ENCODE data around the gene GRM1.

Gene GRM1

DNA sequence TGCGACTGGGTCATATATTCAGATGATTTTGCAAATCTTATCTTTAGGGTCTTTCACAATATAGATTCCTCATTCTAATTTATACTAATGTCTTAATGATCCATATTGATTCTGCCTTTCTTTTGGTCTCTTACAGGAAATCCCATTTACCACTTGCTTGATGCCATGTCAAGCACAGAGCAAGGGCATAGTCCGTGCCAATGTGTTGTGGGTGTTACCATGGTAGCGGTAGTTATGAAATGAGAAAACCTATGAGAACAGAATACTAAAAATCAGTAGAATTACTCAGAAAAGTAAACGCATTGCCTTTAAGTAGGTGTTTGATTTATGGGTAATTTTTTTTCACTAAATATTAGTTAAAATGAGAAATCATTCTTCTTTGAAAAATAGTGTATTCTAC lies 360.9 kb downstream of the GRM1 start:
- Histone ChIP-seq H4K8ac (ENCODE audit: low read depth, low read length) (no peak overlapping the region), H3K4me3 (ENCODE audit: low read length) (no peak overlapping the region), H3K27ac (ENCODE audit: low read depth, low read length) (no peak overlapping the region), H3K56ac (ENCODE audit: low read length) (no peak overlapping the region), H3K18ac (ENCODE audit: low read length) (no peak overlapping the region), H3K27me3 (ENCODE audit: insufficient read depth, low read length, poor library complexity) (no peaks in the 10 kb centered on the region), H3K4ac (ENCODE audit: low read depth, low read length) (no peak overlapping the region), H2BK5ac (ENCODE audit: low read length) (no peak overlapping the region), H2AK5ac (ENCODE audit: low read length) (no peak overlapping the region), H2BK15ac (replicated peaks; ENCODE audit: low read depth) (no peak overlapping the region), H3K79me2 (ENCODE audit: control insufficient read depth, insufficient read depth, low read length) (no peaks in the 10 kb centered on the region), H2BK120ac (ENCODE audit: low read depth, low read length) (no peak overlapping the region), H3K36me3 (ENCODE audit: control insufficient read depth, insufficient read depth, low read length) (no peaks in the 10 kb centered on the region), H3K79me1 (ENCODE audit: low read length) (no peaks in the 10 kb centered on the region), H4K5ac (ENCODE audit: low read length) (no peak overlapping the region), H3K9ac (ENCODE audit: low read length) (no peak overlapping the region), H3K4me1 (ENCODE audit: control insufficient read depth, low read depth, low read length) (no peaks in the 10 kb centered on the region), H3K23ac (ENCODE audit: low read length) (no peak overlapping the region), H3K4me2 (ENCODE audit: low read length) (no peak overlapping the region)
- no peak for DNase-seq
- no CpG with 5 or more reads among the region's 4 CpGs for WGBS (ENCODE audit: extremely low coverage, insufficient coverage, low lambda C conversion rate)

DNA sequence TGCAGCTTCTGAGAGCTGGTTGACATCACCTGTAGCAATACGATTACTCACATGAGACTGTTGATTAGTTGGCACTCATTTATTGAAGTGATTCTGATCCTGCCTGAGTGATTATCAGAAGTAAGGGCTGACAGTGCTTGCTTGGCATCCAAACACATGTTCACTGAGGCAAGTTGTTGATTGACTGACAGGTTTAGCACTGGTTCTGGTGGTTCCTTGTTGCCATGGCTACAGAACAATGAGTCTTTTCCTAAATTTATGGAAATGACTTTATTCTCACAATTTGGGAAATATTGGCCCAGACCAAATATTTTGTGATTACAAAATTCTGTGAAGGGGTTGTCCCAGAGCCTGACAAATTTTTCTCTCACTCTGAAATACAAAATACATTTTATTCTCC lies 368.8 kb downstream of the GRM1 start:
- no peaks in the 10 kb centered on the region for H3K79me2 ChIP-seq (ENCODE audit: control insufficient read depth, insufficient read depth, low read length)
- no peak overlapping the region for H3K18ac ChIP-seq (ENCODE audit: low read length)
- no peak for DNase-seq
- no peak overlapping the region for H3K4me2 ChIP-seq (ENCODE audit: low read length)
- H3K56ac ChIP-seq (ENCODE audit: low read length), result no peak overlapping the region
- no peak overlapping the region for H3K9ac ChIP-seq (ENCODE audit: low read length)
- no peak overlapping the region for H3K4me3 ChIP-seq (ENCODE audit: low read length)
- H3K4ac ChIP-seq (ENCODE audit: low read depth, low read length), result no peak overlapping the region
- H2BK120ac ChIP-seq (ENCODE audit: low read depth, low read length), result no peak overlapping the region
- H2BK15ac ChIP-seq (replicated peaks; ENCODE audit: low read depth), result no peak overlapping the region
- H3K79me1 ChIP-seq (ENCODE audit: low read length), result no peaks in the 10 kb centered on the region
- H2BK5ac ChIP-seq (ENCODE audit: low read length), result no peak overlapping the region
- H2AK5ac ChIP-seq (ENCODE audit: low read length), result no peak overlapping the region
- H3K27ac ChIP-seq (ENCODE audit: low read depth, low read length), result no peak overlapping the region
- no peak overlapping the region for H4K8ac ChIP-seq (ENCODE audit: low read depth, low read length)
- WGBS (ENCODE audit: extremely low coverage, insufficient coverage, low lambda C conversion rate), result no CpG with 5 or more reads among the region's 1 CpG
- no peak overlapping the region for H3K23ac ChIP-seq (ENCODE audit: low read length)
- no peaks in the 10 kb centered on the region for H3K4me1 ChIP-seq (ENCODE audit: control insufficient read depth, low read depth, low read length)
- no peaks in the 10 kb centered on the region for H3K36me3 ChIP-seq (ENCODE audit: control insufficient read depth, insufficient read depth, low read length)
- no peak overlapping the region for H4K5ac ChIP-seq (ENCODE audit: low read length)
- H3K27me3 ChIP-seq (ENCODE audit: insufficient read depth, low read length, poor library complexity), result no peaks in the 10 kb centered on the region

DNA sequence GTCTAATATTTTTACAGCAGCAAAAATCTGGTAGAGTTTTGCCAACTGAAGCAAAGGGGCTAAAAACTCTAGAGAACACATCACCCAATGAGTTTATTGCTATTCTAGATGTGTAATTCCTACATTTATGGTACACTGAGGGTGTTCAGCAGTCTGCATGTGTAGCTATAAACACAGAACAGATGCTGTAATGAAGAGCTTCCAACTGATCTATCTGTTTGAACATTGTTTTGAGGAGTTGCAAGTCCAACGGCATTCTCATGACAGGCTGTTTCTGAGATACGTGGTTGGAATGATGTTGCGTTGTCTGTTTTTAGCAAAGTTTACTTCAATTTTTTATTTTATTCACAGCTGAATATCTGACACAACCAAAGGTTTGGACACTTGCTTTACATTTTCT lies 373.6 kb downstream of the GRM1 start:
- DNase-seq, result no peak
- Histone ChIP-seq H3K4ac (ENCODE audit: low read depth, low read length) (no peak overlapping the region), H2BK5ac (ENCODE audit: low read length) (no peak overlapping the region), H2BK15ac (replicated peaks; ENCODE audit: low read depth) (no peak overlapping the region), H3K79me1 (ENCODE audit: low read length) (no peaks in the 10 kb centered on the region), H3K56ac (ENCODE audit: low read length) (no peak overlapping the region), H3K9ac (ENCODE audit: low read length) (no peak overlapping the region), H3K18ac (ENCODE audit: low read length) (no peak overlapping the region), H2BK120ac (ENCODE audit: low read depth, low read length) (no peak overlapping the region), H2AK5ac (ENCODE audit: low read length) (no peak overlapping the region), H3K36me3 (ENCODE audit: control insufficient read depth, insufficient read depth, low read length) (no peaks in the 10 kb centered on the region), H3K27me3 (ENCODE audit: insufficient read depth, low read length, poor library complexity) (no peaks in the 10 kb centered on the region), H3K79me2 (ENCODE audit: control insufficient read depth, insufficient read depth, low read length) (no peaks in the 10 kb centered on the region), H3K27ac (ENCODE audit: low read depth, low read length) (no peak overlapping the region), H3K4me2 (ENCODE audit: low read length) (no peak overlapping the region), H4K8ac (ENCODE audit: low read depth, low read length) (no peak overlapping the region), H4K5ac (ENCODE audit: low read length) (no peak overlapping the region), H3K4me1 (ENCODE audit: control insufficient read depth, low read depth, low read length) (no peaks in the 10 kb centered on the region), H3K4me3 (ENCODE audit: low read length) (no peak overlapping the region), H3K23ac (ENCODE audit: low read length) (no peak overlapping the region)
- WGBS (ENCODE audit: extremely low coverage, insufficient coverage, low lambda C conversion rate), result no CpG with 5 or more reads among the region's 3 CpGs

- Histone ChIP-seq H3K23ac (ENCODE audit: low read length) (no peak overlapping the region), H4K8ac (ENCODE audit: low read depth, low read length) (no peak overlapping the region), H2BK5ac (ENCODE audit: low read length) (no peak overlapping the region), H3K4me2 (ENCODE audit: low read length) (no peak overlapping the region), H2BK15ac (replicated peaks; ENCODE audit: low read depth) (no peak overlapping the region), H3K4me1 (ENCODE audit: control insufficient read depth, low read depth, low read length) (no peaks in the 10 kb centered on the region), H2AK5ac (ENCODE audit: low read length) (no peak overlapping the region), H3K18ac (ENCODE audit: low read length) (no peak overlapping the region), H3K36me3 (ENCODE audit: control insufficient read depth, insufficient read depth, low read length) (no peaks in the 10 kb centered on the region), H3K27me3 (ENCODE audit: insufficient read depth, low read length, poor library complexity) (no peaks in the 10 kb centered on the region), H3K9ac (ENCODE audit: low read length) (no peak overlapping the region), H3K56ac (ENCODE audit: low read length) (no peak overlapping the region), H3K79me1 (ENCODE audit: low read length) (no peaks in the 10 kb centered on the region), H3K79me2 (ENCODE audit: control insufficient read depth, insufficient read depth, low read length) (no peaks in the 10 kb centered on the region), H3K27ac (ENCODE audit: low read depth, low read length) (no peak overlapping the region), H3K4ac (ENCODE audit: low read depth, low read length) (no peak overlapping the region), H2BK120ac (ENCODE audit: low read depth, low read length) (no peak overlapping the region), H3K4me3 (ENCODE audit: low read length) (no peak overlapping the region), H4K5ac (ENCODE audit: low read length) (no peak overlapping the region)
- DNase-seq, result no peak
- WGBS (ENCODE audit: extremely low coverage, insufficient coverage, low lambda C conversion rate), result no CpG with 5 or more reads among the region's 5 CpGs
Observed at GRCh38 chr6:146408583-146408982, 379.7 kb downstream of the GRM1 start.

GRCh38 chr6:146410851-146411595 lies 382.2 kb downstream of the GRM1 start:
- Histone ChIP-seq H3K4me2 (ENCODE audit: low read length) (no peak overlapping the region), H3K4ac (ENCODE audit: low read depth, low read length) (no peak overlapping the region), H2AK5ac (ENCODE audit: low read length) (no peak overlapping the region), H2BK120ac (ENCODE audit: low read depth, low read length) (no peak overlapping the region), H3K27me3 (ENCODE audit: insufficient read depth, low read length, poor library complexity) (no peaks in the 10 kb centered on the region), H3K9ac (ENCODE audit: low read length) (no peak overlapping the region), H4K8ac (ENCODE audit: low read depth, low read length) (no peak overlapping the region), H3K79me1 (ENCODE audit: low read length) (no peaks in the 10 kb centered on the region), H4K5ac (ENCODE audit: low read length) (no peak overlapping the region), H3K56ac (ENCODE audit: low read length) (no peak overlapping the region), H2BK5ac (ENCODE audit: low read length) (no peak overlapping the region), H2BK15ac (replicated peaks; ENCODE audit: low read depth) (no peak overlapping the region), H3K36me3 (ENCODE audit: control insufficient read depth, insufficient read depth, low read length) (no peaks in the 10 kb centered on the region), H3K18ac (ENCODE audit: low read length) (no peak overlapping the region), H3K23ac (ENCODE audit: low read length) (no peak overlapping the region), H3K79me2 (ENCODE audit: control insufficient read depth, insufficient read depth, low read length) (no peaks in the 10 kb centered on the region), H3K4me3 (ENCODE audit: low read length) (no peak overlapping the region), H3K27ac (ENCODE audit: low read depth, low read length) (no peak overlapping the region), H3K4me1 (ENCODE audit: control insufficient read depth, low read depth, low read length) (no peaks in the 10 kb centered on the region)
- WGBS (ENCODE audit: extremely low coverage, insufficient coverage, low lambda C conversion rate), result no CpG with 5 or more reads among the region's 2 CpGs
- no peak for DNase-seq

DNA sequence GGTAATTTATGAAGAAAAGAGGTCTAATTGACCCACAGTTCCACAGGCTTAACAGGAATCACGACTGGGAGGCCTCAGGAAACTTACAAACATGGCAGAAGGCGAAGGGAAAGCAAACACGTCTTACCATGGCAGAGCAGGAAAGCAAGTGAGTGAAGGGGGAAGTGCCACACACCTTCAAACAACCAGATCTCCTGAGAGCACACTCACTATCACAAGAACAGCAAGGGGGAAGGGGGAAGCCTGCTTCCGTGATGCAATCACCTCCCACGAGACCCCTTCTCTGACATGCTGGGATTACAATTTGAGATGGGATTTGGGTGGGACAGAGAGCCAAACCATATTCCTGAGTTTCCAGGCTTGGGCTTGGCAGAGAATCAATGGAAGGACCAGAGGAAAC lies 390.7 kb downstream of the GRM1 start:
- Histone ChIP-seq H3K4ac (ENCODE audit: low read depth, low read length) (no peak overlapping the region), H3K56ac (ENCODE audit: low read length) (no peak overlapping the region), H3K79me2 (ENCODE audit: control insufficient read depth, insufficient read depth, low read length) (no peaks in the 10 kb centered on the region), H3K27me3 (ENCODE audit: insufficient read depth, low read length, poor library complexity) (no peaks in the 10 kb centered on the region), H3K4me2 (ENCODE audit: low read length) (no peak overlapping the region), H3K9ac (ENCODE audit: low read length) (no peak overlapping the region), H3K23ac (ENCODE audit: low read length) (no peak overlapping the region), H3K18ac (ENCODE audit: low read length) (no peak overlapping the region), H4K5ac (ENCODE audit: low read length) (no peak overlapping the region), H3K4me1 (ENCODE audit: control insufficient read depth, low read depth, low read length) (no peaks in the 10 kb centered on the region), H3K79me1 (ENCODE audit: low read length) (no peaks in the 10 kb centered on the region), H2BK15ac (replicated peaks; ENCODE audit: low read depth) (no peak overlapping the region), H3K27ac (ENCODE audit: low read depth, low read length) (no peak overlapping the region), H2BK120ac (ENCODE audit: low read depth, low read length) (no peak overlapping the region), H2AK5ac (ENCODE audit: low read length) (no peak overlapping the region), H2BK5ac (ENCODE audit: low read length) (no peak overlapping the region), H3K36me3 (ENCODE audit: control insufficient read depth, insufficient read depth, low read length) (no peaks in the 10 kb centered on the region), H4K8ac (ENCODE audit: low read depth, low read length) (no peak overlapping the region), H3K4me3 (ENCODE audit: low read length) (no peak overlapping the region)
- no peak for DNase-seq
- WGBS (ENCODE audit: extremely low coverage, insufficient coverage, low lambda C conversion rate), result no CpG with 5 or more reads among the region's 5 CpGs

Measured in mesendoderm (in vitro differentiated cells).